Kidney epithelial cell (primary cell): ENCODE results near the gene ACTG2. TPM values are rescaled to one million over a fixed set of nuclear protein-coding genes. Genes with fewer than 3 reads are reported as not detected.

ENCODE experiments used
- DNase-seq: peaks from one replicate; pipeline ENCODE4 v3.0.0-alpha.2; 2010; ENCODE audit warnings: low read depth
- H3K27me3 ChIP-seq: 2 replicates; pipeline ENCODE4 v1.6.0; 2011; ENCODE audit warnings: low read length; ENCODE audit not compliant: control insufficient read depth, insufficient read depth
- H3K36me3 ChIP-seq: 2 replicates; pipeline ENCODE4 v1.5.1; 2011; ENCODE audit warnings: low read length; ENCODE audit not compliant: control insufficient read depth, insufficient read depth
- H3K4me3 ChIP-seq: 2 replicates; pipeline ENCODE4 v1.5.1; 2011; ENCODE audit warnings: low read depth, mild to moderate bottlenecking, control low read depth, low read length
- total RNA-seq: library from RNA; depleted of rRNA; stranded (reverse); fragments of >200 nt; gene quantifications from 2 replicates; pipeline ENCODE4 v1.2.3, GENCODE V29; 2015
- TF ChIP-seq, protein P1 (sequence below): IDR thresholded peaks from 2 replicates; pipeline ENCODE4 v1.5.1; 2011; ENCODE audit warnings: mild to moderate bottlenecking, moderate library complexity, low read length, control low read depth, inconsistent platforms; ENCODE audit not compliant: insufficient read depth, poor library complexity, severe bottlenecking

Gene ACTG2
- total RNA-seq, 1 donor from 2014 or later, result 2.1 TPM

DNA sequence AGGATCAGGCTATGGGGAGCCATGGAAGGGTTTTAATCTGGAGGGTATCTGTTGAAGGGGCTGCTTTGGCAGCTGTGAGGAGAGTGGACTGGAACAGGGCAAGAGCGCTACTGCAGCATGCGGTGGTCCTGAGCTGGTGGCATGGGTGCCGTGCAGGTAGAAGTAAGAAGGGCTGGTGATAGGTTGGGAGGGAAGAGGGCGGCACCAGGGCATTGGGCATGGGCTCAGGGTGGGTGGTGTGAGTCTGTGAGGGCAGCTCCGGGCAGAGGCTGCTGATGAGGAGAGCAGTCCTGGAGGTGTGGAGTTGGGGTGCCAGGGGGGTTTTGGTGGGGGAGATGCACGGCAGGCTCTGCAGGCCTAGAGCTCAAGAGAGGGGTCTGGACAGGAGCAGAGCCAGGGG is 2.1 kb downstream of the ACTG2 start:
- Histone ChIP-seq H3K27me3 (no peaks in the 10 kb centered on the region), H3K36me3 (no peaks in the 10 kb centered on the region), H3K4me3 (no peak overlapping the region)
- TF ChIP-seq, protein P1, sequence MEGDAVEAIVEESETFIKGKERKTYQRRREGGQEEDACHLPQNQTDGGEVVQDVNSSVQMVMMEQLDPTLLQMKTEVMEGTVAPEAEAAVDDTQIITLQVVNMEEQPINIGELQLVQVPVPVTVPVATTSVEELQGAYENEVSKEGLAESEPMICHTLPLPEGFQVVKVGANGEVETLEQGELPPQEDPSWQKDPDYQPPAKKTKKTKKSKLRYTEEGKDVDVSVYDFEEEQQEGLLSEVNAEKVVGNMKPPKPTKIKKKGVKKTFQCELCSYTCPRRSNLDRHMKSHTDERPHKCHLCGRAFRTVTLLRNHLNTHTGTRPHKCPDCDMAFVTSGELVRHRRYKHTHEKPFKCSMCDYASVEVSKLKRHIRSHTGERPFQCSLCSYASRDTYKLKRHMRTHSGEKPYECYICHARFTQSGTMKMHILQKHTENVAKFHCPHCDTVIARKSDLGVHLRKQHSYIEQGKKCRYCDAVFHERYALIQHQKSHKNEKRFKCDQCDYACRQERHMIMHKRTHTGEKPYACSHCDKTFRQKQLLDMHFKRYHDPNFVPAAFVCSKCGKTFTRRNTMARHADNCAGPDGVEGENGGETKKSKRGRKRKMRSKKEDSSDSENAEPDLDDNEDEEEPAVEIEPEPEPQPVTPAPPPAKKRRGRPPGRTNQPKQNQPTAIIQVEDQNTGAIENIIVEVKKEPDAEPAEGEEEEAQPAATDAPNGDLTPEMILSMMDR, result no peak
- no peak for DNase-seq

- DNase-seq, result no peak
- TF ChIP-seq, protein P1, result no peak
- H3K4me3 ChIP-seq, result no peak overlapping the region
- H3K36me3 ChIP-seq, result no peaks in the 10 kb centered on the region
- H3K27me3 ChIP-seq, result no peaks in the 10 kb centered on the region
Measured at GRCh38 chr2:73895473-73895872, 2.7 kb downstream of the ACTG2 start.

- Histone ChIP-seq H3K36me3 (no peaks in the 10 kb centered on the region), H3K27me3 (no peaks in the 10 kb centered on the region), H3K4me3 (no peak overlapping the region)
- TF ChIP-seq, protein P1, result no peak
- peak; percentile 21 for DNase-seq
Measured at GRCh38 chr2:73896362-73897239, 3.8 kb downstream of the ACTG2 start.

DNA sequence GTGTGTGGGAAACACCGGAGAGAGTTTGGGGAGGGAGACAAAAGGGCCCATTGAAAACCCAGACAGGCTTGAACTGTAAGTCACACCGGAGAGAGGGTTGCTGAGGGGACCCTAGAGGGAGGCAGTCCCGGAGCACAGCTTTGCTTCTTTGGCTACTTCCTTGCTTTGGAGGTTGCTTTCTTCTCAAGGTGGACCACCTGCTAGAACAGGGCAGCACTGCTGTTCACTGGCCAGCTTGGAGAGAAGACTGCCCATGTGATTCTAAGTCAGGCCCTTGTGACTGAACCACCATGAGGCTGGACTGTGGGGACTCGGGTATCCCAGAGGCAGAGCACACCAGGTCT is 4.4 kb downstream of the ACTG2 start:
- TF ChIP-seq, protein P1, result no peak
- Histone ChIP-seq H3K4me3 (no peak overlapping the region), H3K36me3 (no peaks in the 10 kb centered on the region), H3K27me3 (no peaks in the 10 kb centered on the region)
- no peak for DNase-seq

DNA sequence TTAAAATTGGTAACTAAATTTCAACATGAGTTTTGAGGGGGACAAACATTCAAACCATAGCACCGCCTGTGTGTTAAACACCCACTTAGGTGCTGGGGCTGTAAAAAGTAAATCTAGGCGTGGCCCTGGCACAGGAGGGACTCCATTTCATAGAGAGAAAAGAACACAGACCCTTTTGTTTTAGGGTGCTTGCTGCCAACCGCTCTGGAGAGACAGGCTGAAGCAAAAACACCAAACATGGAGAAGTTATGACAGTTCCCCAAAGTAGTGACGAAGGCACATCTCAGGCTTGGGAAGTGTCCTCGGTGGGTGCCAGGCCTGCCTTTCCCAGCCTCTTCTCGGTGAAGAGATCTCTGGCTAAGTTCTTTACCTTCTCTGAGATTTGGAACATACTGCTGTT is 5.1 kb downstream of the ACTG2 start:
- DNase-seq, result no peak
- Histone ChIP-seq H3K36me3 (no peaks in the 10 kb centered on the region), H3K27me3 (no peaks in the 10 kb centered on the region), H3K4me3 (no peak overlapping the region)
- TF ChIP-seq, protein P1, result no peak

DNA sequence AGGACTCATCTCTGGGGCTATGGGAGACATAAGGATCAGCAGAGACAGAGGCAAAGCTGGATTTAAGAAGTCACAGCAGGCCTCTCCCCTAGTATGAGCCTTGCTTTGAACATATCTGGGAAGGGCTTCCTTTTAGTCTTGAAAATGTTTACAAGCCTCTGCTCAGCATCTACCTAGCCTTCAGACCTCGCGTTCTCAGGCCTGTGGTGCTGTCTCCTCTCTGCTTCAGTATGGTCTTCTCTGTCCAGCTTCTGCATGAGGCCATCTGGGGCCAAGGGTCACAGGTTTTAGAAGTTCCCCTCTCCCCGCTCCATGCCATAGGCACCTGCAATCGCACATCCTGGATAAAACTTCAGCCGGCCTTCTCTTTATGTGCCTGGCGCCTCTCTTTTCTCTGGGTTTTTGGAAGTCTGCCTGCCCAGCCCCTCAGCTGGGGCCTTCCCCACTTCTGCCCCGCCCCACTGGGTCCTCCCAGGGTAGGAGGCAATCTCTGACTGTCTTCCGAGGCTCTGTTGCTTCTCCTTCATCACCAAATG is 7.1 kb downstream of the ACTG2 start:
- TF ChIP-seq, protein P1, result no peak
- Histone ChIP-seq H3K27me3 (no peaks in the 10 kb centered on the region), H3K36me3 (no peaks in the 10 kb centered on the region), H3K4me3 (no peak overlapping the region)
- no peak for DNase-seq
